GM12864 (cell line): ENCODE data around the gene IFNLR1.

ENCODE experiments used
- DNase-seq: peaks from one replicate; pipeline ENCODE4 v3.0.0-alpha.2; 2011; ENCODE audit warnings: low read depth
- H3K4me3 ChIP-seq: 2 replicates; pipeline ENCODE4 v1.5.1; 2011; ENCODE audit warnings: mild to moderate bottlenecking, low read depth, low read length, control low read depth
- TF ChIP-seq, protein P1 (sequence below): IDR thresholded peaks from 2 replicates; pipeline ENCODE4 v1.5.1; 2011; ENCODE audit warnings: low read depth, mild to moderate bottlenecking, moderate library complexity, low read length, control low read depth, inconsistent platforms; ENCODE audit errors: missing control alignments

The IFNLR1 gene

GRCh38 chr1:24126018-24126671 lies 60.9 kb downstream of the IFNLR1 start:
- DNase-seq: no peak
- TF ChIP-seq, protein P1, sequence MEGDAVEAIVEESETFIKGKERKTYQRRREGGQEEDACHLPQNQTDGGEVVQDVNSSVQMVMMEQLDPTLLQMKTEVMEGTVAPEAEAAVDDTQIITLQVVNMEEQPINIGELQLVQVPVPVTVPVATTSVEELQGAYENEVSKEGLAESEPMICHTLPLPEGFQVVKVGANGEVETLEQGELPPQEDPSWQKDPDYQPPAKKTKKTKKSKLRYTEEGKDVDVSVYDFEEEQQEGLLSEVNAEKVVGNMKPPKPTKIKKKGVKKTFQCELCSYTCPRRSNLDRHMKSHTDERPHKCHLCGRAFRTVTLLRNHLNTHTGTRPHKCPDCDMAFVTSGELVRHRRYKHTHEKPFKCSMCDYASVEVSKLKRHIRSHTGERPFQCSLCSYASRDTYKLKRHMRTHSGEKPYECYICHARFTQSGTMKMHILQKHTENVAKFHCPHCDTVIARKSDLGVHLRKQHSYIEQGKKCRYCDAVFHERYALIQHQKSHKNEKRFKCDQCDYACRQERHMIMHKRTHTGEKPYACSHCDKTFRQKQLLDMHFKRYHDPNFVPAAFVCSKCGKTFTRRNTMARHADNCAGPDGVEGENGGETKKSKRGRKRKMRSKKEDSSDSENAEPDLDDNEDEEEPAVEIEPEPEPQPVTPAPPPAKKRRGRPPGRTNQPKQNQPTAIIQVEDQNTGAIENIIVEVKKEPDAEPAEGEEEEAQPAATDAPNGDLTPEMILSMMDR: no peak
- H3K4me3 ChIP-seq: no peak overlapping the region

DNA sequence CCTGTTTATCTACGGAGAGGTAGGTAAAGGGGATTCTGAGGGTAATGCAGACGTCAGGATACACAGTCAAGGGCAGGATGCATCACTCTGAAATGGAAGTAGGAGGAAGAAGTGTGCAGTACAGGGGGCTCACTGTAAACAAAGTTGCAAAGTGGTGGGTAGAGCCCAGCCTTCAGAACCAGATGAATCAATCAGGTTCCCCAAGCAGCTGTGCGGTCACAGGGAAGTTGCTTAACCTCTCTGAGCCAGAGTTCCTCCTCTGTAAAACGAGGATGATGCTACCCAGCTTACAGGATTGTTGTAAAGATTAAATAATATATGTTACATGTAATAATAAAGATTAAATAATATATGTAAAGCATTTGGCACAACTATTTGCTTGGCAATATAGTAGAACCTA lies 61.6 kb downstream of the IFNLR1 start:
- H3K4me3 ChIP-seq: no peak overlapping the region
- TF ChIP-seq, protein P1: no peak
- no peak for DNase-seq

DNA sequence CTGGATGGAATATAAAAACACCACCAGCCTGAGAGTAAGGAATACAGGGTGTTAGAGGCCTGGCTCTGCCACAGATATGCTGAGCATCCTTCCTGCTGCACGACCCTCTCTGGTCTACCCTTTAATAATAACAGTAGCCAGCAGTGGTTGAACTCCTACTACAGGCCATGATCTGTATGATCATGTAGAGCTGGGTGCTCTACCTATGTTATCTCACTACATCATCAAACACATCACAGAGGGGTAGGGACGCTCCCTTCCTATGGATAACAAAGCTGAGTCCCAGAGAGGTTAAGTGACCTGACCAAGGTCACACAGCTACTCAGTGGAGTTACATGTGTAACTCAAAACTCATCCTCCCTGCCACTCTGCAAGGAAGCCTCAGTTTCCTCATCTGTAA lies 62.1 kb downstream of the IFNLR1 start:
- H3K4me3 ChIP-seq: no peak overlapping the region
- TF ChIP-seq, protein P1: no peak
- DNase-seq: no peak

- no peak overlapping the region for H3K4me3 ChIP-seq
- TF ChIP-seq, protein P1: no peak
- no peak for DNase-seq
Measured at GRCh38 chr1:24123611-24124010, 63.5 kb downstream of the IFNLR1 start.

DNA sequence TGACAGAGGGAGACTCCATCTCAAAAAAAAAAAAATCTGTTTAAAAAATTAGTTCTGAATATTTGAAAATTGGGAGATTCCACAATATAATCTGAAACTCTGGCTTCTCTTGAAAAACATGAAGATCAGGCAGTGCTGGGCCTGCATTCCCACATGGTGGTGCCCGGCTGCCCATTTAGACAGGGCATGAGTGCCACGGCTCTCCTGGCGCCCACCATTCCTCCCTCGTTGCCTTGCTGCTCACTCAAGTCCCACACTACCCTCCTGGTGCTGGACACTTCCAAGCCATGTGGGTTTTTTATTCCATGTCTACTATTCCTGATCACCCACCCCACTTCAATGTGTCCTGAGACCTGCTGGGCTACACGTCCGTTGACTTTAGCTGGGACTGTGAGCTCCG lies 64.3 kb downstream of the IFNLR1 start:
- TF ChIP-seq, protein P1: no peak
- DNase-seq: no peak
- no peak overlapping the region for H3K4me3 ChIP-seq

DNA sequence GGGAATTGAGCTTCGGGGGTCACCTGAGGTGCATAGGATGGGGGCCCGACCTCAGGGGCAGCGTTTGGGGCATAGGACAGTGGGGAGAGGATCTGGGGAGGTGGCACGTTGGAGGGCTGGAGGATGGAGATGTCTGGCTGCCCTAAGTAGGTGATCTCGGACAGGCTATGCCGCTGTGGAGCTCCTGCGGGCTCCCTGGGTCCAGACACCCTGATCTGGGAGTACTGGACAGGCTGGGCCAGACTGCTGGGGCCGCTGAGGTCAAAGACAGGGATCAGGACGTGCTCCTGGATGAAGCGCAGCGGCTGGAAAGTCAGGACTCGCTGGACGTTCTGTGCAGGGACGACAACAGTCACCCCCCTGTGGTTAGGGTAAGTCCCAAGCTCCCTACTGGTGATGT lies 65.7 kb downstream of the IFNLR1 start:
- TF ChIP-seq, protein P1: no peak
- no peak for DNase-seq
- no peak overlapping the region for H3K4me3 ChIP-seq

GRCh38 chr1:24120965-24121364 lies 66.1 kb downstream of the IFNLR1 start:
- TF ChIP-seq, protein P1: no peak
- H3K4me3 ChIP-seq: no peak overlapping the region
- no peak for DNase-seq
